ENCODE results near the gene CDK19.

DNA sequence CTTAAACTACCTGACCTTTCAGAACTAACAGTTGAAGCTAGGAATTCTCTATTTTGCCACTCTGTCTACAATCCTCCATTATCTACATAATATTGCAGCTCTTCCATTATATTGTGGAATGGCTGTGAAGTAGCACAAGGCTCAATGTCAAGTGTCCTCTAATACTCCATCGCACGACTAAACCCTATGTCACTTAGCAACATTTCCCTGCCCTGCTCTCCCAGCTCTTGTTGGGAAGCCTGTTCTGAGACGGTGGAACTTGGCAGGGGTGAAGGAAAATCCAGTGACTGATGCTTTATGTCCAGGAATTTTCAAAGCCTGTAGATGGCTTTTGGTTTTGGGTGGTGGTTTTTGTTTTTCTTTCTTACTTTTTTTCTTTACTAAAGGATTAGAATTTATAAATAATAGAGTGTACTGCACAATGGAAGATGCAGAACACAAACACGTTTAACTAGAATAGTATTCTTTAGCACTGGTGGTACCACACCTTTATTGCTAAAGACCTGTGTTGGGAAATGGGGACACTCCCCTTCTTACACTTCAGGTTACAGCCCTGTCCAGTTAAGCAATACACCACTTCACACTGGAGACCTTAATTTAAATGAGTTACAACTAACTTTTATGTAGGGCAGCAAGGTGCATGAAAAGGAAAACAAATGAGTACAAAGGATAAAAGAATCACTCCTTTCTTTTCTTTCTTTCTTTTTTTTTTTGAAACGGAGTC is 38.6 kb upstream of the CDK19 start:
- TF ChIP-seq, protein P1, sequence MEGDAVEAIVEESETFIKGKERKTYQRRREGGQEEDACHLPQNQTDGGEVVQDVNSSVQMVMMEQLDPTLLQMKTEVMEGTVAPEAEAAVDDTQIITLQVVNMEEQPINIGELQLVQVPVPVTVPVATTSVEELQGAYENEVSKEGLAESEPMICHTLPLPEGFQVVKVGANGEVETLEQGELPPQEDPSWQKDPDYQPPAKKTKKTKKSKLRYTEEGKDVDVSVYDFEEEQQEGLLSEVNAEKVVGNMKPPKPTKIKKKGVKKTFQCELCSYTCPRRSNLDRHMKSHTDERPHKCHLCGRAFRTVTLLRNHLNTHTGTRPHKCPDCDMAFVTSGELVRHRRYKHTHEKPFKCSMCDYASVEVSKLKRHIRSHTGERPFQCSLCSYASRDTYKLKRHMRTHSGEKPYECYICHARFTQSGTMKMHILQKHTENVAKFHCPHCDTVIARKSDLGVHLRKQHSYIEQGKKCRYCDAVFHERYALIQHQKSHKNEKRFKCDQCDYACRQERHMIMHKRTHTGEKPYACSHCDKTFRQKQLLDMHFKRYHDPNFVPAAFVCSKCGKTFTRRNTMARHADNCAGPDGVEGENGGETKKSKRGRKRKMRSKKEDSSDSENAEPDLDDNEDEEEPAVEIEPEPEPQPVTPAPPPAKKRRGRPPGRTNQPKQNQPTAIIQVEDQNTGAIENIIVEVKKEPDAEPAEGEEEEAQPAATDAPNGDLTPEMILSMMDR (conservative IDR thresholded peaks at IDR 0.05 in 1 of 2, IDR thresholded peaks at IDR 0.05 in 1 of 2; ENCODE audit: low read depth in 1 of 2, low read length in 2 of 2) = no peak
- no peak for TF ChIP-seq EZH2 (IDR thresholded peaks at IDR 0.05; ENCODE audit: low read length, missing control alignments)
